HG03064 (cell line): Measurements from ENCODE around the gene CYP27B1.

ENCODE experiments used
- ATAC-seq: cut with Tn5 transposase; IDR thresholded peaks from one replicate; pipeline ENCODE4 v1.9.1; 2021; ENCODE audit warnings: low read depth; ENCODE audit not compliant: unreplicated experiment

Gene CYP27B1, protein sequence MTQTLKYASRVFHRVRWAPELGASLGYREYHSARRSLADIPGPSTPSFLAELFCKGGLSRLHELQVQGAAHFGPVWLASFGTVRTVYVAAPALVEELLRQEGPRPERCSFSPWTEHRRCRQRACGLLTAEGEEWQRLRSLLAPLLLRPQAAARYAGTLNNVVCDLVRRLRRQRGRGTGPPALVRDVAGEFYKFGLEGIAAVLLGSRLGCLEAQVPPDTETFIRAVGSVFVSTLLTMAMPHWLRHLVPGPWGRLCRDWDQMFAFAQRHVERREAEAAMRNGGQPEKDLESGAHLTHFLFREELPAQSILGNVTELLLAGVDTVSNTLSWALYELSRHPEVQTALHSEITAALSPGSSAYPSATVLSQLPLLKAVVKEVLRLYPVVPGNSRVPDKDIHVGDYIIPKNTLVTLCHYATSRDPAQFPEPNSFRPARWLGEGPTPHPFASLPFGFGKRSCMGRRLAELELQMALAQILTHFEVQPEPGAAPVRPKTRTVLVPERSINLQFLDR

DNA sequence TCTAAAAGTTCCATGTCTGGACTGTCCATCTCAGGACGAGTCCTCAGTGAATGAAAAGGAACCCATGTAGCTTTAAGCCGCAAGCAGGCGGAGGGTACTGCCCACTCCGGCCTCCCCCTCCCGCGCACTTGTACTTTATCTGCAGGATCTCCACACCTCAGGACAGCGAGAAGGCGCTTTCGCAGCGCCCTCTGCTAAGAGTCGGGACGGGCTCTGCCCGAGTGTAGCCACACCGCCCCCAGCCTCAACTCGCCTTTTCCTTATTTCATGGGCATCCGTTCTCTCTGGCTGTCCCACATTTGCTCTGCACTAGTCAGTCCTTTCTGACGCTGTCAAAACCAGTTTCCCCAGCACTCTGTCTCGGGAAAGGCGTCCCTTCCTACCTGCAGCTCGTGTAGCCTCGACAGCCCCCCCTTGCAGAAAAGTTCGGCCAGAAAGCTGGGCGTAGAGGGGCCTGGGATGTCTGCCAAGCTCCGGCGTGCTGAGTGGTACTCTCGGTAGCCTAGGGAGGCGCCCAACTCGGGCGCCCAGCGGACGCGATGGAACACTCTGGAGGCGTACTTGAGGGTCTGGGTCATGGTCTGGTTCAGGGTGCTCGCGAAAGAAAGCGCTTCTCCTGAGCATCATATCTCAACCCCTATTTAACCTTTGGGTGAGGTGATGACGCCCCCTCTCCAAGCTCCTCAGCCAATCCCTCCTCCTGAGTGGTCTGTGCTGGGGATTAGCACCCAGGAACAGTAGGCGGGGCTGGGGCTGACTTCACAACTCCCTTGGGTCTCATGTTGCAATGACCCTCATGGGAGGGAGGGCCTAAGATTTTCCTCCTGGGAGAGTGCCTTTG lies at the start of gene CYP27B1:
Gene CYP27B1, minus strand, starts transcription at position 615 of the 841 bp plus-strand sequence. Its CDS starts 37 bp downstream, at position 578.
- no peak for ATAC-seq

DNA sequence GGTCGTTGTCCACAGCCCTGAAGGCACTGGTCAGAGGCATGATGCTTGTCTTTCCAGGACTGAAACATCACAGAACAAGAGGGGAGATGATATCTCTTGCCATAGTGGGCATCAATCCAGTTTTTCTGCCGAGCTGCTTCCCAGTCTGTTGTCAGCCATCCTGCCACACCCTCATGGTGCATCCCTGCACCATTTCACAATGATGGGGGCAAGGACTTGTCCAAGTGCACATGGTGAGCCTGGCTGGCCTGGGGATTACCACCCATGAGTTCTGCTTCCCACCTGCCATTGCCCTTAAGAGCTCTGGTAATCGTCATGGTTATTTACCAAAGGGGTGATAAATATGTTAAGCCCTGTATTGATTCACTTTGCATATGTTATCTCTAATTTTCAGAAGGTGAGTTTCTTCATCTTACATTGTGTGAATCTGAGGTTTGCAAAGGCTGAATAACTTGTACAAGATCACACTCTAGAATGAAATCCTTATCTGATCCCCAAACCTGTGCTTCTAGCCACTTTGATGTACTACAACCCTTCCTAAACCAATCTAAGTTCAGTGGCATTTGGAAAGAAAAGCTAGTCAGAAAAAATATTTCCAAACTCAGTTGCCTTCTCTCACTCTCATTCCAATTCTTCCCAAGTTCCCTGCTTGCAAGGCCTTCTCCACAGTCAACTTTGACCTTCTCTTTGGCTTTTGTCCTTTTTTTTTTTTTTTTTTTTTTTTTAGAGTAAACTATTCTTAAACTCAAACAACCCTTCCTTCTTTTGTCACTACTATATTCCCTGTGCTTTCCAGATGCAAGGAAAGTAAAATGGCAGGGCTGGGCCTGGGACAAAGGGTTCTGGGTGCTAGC lies 49.4 kb upstream of the CYP27B1 start:
- no peak for ATAC-seq

DNA sequence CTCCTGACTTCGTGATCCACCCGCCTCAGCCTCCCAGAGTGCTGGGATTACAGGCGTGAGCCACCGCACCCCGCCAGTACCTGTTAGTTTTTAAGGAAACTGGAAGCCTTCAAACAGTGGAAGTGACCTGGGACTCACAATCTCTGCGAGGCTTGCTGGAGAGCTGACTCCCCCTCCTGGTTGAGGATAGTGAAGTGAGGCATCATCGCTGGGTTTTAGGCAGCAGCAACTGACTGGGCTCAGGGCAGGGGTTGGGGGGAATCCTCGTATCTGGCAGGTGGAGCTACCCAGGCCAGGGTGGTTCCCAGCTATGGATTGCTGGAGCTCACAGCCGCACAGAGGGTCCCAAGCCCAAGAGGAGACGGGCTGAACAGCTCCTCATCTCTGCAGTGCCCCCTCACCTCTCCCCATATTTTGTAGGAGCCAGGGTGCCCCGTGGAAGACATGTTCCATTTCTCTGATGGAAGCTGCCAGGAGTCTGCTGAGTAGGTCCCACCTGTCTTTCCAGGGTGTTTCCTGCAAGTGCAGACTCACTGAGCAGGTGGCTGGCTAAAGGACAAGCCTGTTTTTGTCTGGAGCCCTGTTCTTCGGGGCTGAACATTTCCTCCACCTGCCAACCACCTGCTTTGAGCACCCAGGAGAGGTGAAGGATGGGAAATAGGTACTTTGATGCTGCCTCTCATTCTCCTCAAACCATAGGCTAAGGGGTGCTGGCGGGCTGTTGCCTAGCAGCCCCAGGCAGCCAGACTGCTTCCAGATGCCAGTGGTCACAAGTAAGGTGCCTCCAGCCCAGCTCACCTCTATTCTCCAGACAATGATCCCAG lies 48.5 kb upstream of the CYP27B1 start:
- no peak for ATAC-seq

DNA sequence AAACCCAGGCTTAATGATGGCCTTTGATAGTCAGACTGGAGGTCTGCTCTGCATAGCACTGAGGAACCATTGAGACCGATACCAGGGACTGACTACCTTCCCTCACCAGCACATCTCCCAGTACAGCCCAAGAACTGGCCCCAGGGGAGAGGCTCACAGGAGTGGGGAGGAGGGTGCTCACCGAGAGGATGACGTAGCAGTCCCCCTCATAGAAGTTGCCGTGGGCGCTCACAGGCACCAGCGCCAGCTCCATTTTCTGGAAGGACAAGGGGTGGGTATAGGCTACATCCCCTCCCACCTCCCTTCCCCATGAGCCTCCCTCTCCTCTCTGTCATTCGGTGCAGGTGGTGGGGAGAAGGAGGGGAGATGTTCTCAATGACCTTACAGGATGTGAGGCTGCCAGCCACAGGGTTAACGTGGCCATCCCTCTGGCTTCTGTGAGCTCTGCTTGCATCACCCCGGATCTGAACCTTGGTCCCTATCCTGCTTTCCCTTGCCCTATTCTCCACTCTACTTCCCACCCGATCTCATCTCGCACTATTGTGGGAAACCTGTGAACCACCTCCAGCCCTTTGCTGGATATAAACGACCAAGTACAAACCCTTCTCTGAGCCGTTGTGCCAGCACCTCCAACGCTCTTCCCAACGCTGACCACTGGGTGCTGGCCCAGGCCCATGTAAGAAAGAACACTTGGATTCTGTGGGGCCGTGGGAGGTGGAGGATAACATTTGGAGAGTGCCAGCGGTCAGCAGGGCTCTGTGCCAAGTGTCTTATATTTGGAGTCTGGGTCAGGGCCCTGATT lies 47.3 kb upstream of the CYP27B1 start:
- ATAC-seq: no peak

DNA sequence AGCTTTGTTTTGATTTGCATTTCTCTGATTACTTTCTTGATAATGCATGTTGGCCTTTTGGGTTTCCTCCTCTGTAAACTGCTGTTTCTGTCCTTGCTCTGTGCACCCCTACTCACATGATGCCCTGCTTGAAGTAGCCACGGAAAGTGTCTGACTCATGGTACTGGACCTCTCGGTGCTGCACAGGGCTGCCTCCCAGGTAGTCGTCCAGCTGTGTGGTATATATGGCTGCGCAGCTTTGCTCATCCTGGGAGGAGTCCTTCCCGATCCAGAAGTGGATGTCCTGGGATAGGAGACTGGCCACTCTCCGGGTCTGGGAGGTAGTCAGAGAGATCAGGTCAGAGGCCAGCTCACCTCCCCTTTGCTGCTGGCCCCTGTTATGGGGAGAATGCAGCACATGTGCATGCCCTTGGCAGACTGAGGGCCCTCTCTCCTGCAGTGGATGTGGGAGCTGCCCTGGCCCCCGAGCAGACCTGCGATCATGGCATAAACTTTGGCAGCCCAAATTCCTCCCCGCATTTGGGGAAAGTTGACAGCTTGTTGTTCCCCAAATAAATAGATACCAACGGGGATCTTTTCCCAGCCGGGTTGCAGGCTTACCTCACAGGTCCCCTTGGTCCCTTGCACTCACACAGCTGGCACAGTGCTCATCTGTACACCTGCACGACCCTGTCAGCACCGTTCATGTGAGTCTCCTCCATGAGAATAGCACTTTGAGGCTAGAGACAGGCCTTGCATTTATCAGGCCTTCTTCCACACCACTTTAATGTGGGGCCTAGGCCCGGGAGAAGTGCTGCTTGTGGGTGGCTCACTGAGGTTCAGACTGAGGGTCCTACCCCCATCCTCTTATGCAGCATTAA lies 46.5 kb upstream of the CYP27B1 start:
- ATAC-seq: no peak

DNA sequence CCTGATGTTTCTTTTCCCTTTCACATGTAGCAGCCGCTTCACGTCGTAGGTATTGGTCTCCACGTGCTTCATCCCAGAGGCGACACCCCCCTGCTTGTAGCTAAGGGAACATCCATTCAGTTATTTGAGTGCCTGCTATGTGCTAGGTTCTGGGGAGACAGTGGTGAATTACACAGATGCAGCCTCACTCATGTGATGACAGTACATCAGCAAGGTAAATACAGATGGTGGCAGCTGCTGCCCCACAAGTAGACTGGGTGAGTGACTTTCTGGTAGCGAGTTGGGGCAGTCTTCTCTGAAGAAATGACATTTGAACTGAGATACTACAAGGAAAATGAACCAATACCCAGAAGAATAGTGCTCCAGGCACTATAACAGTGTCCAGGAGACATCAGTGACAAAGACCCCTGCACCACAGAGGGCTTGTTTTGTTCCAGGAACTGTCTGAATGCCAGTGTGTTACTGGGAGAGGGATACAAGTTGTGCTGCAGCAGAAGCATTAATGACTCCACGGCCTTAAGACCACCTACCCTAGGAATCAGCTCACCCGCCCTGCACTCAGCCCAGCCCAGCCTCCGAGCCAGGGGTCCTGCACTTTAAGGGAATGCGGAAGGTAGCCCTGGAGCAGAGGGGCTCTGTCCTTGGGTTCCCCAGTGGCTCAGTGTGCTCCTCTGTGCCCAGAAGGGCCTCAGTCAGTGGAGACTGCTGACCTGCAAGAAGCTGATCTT lies 44.3 kb upstream of the CYP27B1 start:
- ATAC-seq: no peak

DNA sequence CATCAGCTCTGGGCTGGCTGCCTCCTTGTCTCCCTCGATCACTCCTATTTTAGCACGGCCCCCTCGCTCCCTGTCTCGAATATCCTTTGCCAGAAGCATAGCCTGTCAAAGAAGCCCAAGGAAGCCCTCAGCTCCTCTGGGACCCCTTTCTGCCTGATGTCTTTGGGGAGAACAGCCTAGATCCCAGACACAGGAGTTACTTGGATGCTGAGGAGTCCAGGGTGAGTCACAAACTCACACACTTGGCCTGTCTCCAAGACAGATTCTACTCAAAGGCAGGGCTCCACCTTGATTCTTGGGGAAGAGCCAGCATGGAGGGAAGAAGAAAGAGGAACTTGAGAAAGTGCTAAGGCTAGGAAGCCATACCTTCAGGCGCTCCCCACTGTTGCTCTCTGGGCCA lies 43.6 kb upstream of the CYP27B1 start:
- no peak for ATAC-seq

DNA sequence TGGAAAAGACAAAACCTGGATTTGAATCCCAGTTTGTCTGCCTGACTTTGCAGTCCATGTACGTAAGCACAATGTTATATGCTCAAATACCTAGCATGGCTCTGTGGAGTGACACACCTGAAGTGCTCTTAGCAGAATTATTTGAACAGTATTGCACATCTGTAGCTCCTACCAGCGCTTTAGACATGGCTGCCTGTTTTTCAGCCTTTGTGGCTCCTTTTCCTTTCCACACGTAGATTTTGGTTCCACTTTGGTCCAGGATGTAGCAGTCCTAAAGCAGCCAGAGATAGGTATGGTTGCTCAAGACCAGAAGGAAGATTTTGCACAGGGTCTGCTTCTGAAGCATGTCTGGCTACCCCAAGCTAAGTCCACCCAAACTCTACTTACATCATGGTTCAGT lies 42.5 kb upstream of the CYP27B1 start:
- no peak for ATAC-seq

DNA sequence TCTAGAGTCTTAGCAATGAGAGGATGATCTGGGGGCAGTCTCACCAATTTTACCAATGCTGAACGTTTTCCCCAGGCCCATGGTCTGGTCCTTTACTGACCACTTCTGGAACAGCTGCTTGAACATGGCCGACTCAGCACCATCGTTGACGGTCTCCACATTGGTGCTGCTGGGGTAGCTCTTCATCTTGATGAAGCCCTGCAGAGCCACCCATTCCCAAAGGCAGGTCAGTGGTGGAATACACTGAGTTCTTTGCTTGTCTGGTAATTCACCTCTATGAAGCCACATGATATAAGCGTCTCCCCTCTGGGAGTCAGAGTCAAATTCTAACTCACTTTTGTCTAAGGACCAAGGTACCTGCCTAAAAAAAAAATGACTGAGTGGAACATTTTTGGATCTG lies 41.5 kb upstream of the CYP27B1 start:
- no peak for ATAC-seq

DNA sequence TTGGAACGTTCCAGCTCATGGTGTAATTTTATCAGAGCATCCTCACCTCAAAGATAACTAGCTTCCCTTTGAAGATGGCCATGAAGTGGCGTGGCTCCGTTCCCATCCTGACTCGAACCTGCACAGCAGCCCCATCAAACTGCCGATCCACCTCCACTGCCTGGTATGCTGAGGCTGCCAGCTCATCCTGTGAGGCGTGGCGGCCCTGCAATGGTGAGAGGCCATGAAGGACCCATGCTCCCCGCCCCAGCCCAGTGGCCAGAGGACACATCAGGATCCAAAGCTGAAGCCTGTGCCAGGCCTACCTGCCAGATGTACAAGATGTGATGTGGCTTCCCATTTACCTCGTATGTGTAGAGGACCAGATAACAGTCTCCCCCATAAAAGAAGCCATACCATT lies 40.4 kb upstream of the CYP27B1 start:
- ATAC-seq: no peak

DNA sequence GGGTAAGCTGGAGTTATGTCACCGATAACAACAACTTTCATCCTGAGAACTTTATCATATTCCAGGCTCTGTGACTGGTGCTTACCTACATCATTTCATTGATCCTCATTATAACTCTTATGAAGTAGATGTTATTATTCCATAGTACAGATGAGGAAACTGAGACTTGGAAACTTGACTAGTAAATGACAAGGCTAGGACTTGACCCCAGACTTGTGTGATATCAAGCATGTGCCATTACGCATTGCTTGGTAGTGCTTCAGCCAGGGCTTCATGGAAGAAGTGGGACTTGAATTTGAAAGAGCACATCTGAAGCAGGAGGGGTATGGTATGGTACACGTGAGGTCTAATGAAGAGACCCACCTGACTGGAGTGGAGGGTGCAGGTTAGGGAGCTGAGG lies 39.8 kb upstream of the CYP27B1 start:
- no peak for ATAC-seq

DNA sequence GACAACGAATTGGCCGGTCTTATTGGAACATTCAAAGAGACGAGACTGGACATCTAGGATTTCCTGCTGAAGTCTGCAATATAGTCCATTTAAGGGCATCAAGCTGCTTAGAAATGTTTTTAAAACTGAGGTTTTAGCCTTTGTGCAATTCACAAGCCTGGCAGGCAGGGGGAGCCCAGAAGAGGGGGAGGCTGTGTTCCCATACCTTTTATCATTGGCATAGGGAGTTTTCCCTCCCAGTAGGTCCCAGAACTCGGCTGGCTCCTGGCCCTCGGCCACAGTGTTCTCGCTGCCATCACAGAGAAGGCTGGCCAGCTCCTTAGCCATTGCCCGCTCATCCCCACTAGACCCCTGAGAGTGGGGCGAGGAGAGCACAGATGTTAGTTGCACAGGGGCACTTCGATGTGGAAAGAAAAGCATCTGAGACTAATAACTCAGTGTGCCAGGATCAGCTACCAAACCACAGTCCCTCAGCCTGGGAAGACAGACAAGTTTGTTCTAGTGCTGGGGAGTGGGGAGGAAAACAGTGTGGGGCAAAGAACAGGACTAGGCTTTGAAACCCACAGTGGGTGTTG lies 36.5 kb upstream of the CYP27B1 start:
- ATAC-seq: no peak

DNA sequence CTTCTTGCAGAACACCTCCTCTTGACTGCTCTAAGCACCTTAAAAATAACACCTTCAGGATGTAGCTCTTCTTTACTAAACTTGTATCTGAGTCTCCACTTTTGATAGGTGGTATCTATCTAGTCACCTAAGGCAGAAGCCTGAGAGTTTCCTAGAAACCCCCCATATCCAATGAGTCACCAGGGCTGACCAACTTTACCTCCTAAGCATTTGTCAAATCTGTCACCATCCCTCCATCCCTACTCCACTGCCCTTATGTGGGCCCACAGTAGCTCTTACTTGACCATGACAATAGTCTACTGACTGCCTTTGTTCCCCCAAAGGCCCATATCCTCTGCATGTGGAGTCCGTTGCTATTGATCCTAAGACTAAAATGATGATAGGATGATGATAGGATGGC lies 35.7 kb upstream of the CYP27B1 start:
- no peak for ATAC-seq

DNA sequence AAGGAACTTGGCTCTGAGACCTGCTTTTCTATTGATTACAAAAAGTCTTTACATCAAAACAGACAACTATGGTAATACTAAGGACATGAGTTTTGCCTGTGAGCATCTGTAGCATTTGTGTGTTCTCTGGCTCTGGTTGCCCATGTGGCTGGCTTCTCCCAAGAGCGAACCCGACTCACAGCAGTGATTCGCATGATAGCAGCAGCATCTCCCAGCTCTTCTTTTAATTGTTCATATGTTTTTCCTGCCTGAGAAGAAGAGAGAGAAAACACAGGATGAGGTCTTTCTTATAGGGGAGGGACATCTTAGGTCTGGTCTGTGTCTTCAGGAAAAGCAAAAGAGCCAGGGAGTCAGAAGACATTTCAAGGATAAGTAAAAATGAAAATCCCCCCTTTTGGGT lies 34.1 kb upstream of the CYP27B1 start:
- ATAC-seq: no peak

DNA sequence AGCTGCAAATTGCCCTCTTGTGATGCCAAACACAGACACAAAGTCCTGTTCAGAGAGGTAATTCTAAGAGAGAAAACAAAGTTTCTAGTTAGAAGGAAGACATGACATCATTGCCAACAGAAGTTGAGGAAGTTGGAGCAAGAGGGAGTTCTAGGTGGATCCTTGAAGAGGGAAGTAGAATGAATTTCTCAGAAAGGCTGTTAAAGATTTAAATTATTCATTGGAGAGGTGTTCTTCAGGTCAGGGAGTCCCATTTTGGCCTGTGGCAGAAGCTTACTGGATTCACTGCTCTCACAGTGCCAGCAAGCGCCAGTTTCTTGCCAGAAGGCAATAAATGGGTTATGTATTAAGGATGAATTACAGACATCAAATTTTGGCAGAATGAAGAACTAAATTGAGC lies 31.1 kb upstream of the CYP27B1 start:
- no peak for ATAC-seq

DNA sequence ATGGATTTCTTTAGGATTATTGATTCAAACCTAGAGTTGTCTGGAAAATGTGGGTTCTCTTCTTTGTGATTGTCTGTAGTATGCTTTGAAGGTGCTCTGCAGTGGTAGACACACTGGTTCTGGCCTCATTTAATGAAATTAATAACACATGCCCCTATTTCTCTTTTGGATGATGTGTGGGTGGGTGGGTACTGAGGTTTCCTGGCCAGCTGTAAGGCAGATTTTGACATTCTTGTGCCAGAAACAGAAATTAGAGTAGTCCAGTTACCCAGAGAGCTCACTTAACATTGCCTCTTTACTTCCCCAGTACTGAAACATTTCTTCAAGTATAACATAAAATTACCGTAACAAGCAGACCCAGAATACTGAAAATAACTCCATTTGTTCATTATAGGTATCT lies 30.1 kb upstream of the CYP27B1 start:
- ATAC-seq: no peak

DNA sequence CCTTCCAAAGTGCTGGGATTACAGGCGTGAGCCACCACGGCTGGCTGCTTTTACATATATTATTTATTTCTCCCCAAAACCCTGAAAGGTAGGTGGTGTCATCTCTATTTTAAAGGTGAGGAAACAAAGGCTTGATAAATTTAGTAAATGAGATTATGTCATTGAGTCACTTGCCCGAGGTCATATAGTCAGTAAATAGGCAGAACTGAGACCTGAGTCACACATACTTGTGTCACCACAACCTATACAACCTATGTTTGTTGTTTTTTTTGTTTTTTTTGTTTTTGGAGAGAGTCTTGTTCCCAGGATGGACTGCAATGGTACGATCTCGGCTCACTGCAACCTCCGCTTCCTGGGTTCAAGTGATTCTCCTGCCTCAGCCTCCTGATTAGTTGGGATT lies 28.5 kb upstream of the CYP27B1 start:
- ATAC-seq: no peak
